ENCODE data around the gene DENND4B.
"Not testable (repeated sequence)": the region's sequence is repeated elsewhere in the genome, so short reads cannot be mapped to it uniquely, and the experiment has no call there.

Gene DENND4B

DNA sequence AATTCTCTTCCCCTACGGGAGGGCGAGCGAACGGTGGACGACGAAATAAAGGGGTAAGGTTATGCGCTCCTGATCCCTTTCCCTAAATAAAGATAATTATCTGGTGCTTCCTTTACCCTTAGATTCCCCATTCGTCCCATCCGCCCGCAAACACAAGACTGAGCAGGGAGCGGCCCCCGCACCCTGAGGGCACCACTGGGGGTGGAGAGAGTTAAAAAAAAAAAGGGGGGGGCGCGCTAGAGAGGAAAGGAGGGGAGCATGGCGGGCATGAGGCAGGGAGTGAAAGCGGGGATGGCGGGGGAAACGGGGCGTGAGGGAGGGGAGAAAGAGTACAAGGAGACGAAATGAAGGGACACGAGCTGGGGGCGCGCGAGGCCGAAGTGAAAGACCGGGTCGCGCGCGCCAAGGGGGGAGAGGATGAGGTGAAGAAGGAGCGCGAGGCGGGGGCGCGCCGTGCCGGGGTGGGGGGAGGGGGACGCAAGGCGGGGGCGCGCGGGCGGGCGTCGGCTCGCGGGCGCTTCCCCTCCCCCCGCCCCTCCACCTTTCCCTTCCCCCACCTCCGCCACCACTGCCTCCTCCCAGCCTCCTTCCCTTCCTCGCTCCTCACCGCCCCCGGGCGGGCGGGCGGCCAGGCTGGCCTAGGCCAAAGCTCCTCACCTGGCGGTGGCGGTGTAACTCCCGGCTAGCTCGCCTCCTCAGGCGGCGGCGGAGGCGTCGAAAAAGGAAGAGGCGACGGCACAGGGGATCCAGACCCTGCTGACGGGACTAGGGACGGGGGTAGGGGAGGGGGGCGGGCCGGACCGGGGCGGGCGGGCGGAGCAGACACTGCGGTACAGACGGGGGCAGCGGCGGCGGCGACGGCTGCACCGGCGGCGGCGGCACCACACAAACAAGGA, 24.2 kb downstream of the DENND4B start:
- DNase-seq: peak; percentile 75

DNA sequence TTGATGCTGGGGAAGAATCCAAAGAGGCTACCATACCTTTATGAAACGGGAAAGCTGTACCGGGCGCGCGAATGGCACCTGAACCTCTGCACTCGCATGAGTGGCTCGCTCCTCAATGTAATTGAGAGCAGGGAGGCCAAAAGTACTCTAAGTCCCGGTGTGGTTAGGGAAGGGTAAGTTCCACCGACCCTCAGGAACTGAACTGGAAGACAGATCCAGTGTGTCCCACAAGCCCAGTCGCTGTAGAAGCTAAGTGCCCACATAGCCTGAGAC, 24.8 kb downstream of the DENND4B start:
- DNase-seq: no peak

DNA sequence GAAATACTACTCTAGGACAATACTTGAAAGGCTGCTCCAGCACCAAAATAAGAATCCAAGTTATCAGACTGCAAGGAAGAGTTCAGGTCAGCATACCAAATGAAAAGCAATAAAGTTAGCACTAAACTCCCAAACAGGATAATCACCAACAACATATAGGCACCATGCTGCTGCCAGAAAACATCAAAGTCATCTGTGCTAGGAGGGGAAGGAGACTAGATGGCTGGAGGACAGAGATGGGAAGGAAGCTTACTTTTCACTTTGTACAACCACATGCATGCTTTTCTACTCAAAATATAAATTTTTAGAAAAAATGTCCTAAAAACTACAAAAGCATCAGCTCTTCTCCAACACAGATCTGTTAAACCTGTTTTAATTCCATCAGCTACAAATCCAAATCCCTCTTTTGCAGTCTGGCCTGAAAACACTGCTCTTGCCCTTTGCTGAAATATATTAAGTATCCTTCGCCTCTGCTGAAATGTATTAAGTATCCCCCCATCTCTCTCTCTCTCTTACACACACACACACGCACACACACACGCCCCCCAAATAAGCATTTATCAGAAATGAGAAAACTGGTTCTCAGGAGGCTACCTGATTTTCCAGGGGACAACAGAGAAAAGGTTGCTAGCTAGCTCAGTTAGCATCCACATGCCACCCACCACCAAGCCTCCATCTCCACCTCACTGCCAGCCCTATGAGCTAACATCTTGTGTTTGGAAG, 25.3 kb downstream of the DENND4B start:
- DNase-seq: no peak

DNA sequence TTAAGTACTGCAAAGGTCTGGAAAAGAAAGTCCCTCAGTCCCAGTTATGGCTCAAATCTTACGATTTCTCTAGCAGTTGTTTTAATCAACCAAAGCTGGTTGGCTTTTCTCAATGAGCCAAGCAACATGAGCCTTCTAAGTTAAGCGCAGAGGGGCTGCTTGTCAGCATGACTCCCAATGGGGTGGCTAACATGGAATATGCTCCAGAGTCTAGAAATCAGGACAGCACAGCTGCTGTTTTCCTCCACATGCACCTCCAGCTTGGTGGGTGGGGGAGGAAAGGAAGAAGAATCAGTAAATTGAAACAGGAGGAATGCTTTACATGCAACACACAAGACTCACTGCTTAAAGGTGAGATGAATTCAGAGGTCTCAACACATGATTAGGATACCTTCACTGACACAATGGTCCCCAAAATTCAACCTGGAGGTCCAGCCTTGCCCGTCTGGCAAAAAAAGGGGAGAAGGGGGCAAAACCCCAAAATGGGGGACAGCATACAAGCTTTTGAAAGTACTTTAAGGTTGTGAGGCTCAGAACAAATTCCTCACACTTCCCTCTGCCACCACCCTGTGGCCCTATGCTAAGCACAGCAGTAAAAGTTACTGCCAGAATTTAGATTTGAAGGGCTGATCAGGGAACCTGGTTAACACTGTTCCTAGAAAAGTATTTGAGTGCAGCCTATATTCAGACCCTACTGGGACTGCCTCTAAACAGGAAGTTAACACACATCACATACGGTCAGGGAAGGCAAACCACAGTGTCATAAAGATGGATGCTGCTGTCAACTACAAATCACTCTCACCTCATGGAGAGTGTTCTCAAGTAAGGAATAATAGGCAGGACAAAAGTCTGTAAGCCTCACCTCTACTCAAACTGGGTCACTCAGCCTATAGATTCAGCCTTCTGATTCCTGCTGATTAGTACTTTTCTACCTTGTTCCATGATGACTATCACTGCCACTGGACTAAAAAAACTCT, 26.4 kb downstream of the DENND4B start:
- peak; percentile 25 for DNase-seq

DNA sequence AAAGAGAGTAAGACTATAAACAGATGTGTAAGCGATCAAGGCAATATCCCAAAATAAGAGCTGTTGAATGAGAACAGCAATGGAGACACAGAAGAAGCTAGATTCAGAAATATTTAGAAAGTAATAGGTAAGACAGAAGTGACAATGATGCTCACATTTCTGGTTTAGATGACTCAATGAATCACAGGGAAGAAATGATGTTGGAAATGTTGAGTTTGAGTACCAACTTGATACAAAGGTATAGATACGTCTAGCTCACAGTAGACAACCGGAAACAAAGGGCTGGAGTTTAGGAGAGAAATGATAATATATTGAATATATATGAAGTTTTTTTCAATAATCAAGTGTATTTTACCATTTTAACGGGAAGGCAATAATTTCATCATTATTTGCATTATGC, 30.2 kb downstream of the DENND4B start:
- DNase-seq: no peak

DNA sequence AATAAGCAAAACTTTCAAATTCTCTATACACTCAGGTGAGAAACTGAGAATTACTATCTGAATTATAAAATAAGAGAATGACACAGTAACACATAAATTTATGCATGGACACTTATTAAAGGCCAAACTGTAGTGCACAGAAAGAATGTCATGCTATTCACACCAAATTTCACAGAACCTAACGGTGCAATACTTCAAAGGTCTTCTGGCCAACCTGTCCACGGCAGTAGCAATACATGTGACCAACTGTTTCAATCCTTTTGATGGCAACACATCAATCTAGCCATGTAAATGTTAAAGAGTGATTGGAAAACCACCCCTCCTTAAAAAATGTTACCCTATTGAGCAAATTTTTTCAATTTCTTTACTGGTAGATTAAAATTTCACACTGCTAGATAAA, 34.2 kb downstream of the DENND4B start:
- DNase-seq: no peak

DNA sequence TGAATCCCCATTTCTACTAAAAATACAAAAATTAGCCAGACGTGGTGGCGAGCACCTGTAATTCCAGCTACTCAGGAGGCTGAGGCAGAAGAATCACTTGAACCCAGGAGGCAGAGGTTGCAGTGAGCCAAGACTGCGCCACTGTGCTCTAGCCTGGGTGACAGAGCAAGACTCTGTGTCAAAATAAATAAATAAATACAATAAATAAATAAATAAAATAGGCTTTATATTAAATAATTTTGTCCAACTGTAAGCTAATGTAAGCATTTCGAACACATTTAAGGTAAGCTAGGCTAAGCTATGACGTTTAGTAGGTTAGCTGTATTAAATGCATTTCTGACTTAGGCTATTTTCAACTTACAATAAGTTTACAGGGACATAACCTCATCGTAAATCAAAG, 36.0 kb downstream of the DENND4B start:
- DNase-seq: not testable (repeated sequence)

DNA sequence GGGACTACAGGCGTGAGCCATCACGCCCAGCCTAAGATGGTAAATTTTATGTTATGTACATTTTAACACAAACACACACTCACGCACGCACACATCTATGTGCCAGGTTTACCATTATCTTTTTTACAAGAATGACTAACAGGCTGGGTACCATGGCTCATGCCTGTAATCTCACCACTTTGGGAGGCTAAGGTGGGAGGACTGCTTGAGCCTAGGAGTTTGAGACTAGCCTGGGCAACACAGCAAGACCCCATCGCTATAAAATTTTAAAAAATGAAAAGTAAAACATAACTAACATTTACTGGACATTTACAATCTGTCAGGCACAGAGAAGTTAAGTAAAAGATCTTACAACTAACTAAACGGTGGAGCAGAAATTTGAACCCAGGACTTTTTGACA, 38.4 kb downstream of the DENND4B start:
- DNase-seq: no peak

DNA sequence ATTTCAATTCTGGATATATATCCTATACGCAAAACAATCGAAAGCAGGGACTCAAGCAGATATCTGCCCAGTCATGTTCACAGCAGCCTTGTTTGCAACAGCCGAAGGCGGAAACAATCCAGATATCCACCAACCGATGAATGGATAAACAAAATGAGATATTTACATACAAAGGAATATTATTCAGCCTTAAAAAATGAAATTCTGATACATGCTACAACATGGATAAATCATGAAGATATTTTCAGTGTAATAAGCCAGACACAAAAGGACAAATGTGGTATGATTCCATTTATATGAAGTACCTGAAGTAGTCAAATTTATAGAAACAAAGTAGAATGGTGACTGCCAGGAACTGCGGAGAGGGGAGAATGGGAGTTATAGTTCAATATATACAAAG, 39.4 kb downstream of the DENND4B start:
- DNase-seq: no peak

DNA sequence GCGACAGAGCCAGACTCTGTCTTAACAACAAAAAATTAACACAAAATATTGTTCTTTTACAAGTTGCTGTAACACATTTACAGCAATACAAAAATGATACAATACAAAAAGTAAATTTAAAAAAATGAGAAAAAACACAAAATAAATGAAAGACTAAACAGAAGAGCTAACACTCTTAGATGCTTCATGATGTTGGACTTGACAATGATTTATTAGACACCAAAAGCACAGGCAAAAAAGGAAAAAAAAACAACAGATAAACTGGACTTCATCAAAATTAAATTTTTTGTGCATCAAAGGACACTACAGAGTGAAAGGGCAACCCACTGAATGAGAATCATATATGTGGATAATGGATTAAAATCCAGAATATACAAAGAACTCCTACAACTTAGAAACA, 40.1 kb downstream of the DENND4B start:
- DNase-seq: no peak

DNA sequence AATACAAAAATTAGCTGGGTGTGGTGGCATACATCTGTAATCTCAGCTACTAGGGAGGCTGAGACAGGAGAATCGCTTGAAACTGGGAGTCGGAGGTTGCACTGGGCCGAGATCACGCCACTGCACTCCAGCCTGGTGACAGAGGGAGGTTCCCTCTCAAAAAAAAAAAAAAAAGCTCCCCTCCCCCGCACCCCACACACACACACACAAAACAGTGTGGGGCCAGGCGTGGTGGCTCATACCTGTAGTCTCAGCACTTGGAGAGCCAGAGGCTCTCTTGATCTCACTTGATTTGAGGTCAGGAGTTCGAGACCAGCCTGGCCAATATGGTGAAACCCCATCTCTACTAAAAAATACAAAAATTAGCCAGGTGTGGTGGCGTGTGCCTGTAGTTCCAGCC, 40.6 kb downstream of the DENND4B start:
- not testable (repeated sequence) for DNase-seq

DNA sequence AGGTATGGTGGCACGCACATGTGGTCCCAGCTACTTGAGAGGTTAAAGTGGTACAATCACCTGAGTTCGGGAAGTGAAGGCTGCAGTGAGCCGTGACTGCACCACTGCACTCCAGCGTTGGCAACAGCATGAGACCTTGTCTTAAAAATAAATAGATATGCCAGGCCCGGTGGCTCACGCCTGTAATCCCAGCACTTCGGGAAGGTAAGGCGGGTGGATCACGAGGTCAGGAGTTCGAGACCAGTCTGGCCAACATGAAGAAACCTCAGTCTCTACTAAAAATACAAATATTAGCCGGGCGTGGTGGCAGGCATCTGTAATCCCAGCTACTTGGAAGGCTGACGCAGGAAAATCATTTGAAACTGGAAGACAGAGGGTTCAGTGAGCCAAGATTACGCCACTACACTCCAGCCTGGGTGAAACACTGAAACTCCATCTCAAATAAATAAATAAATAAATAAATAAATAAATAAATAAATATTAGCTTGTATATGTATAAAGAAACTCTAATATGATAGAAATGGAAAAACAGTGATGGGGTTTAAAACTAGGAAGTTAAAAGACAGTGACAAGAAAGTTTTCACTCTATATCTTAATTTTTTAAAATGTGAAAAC, 42.6 kb downstream of the DENND4B start:
- no peak for DNase-seq

DNA sequence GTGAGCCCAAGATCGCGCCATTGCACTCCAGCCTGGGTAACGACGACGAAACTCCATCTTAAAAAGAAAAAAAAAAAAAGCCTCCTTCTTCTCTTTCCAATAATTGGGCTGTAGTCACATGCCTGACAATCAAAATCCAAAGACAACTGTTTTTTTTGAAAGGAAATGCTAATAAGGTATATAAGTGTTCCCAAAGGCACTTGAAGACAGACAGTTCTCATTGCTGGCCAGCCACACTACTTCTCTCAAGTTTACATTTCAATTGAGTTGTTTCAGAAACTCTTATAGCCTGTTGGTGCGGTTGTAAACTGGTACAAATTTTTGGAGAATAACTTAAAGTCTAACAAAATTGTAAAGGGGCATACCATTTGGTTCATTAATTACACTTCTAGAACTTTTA, 47.0 kb downstream of the DENND4B start:
- DNase-seq: no peak

DNA sequence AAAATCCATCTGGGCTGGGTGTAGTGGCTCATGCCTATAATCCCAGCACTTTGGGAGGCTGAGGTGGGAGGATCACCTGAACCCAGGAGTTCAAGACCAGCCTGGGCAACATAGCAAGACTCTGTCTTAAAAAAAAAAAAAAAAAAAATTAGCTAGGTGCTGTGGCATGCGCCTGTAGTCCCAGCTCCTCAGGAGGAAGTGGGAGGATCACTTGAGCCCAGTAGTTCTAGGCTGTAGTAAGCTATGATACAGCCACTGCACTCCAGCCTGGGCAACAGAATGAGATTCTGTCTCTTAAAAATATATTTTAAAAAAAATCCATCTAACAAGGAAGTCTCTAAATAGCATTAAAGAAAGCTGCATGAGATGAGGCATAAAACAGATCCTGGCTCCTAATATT, 50.7 kb downstream of the DENND4B start:
- DNase-seq: not testable (repeated sequence)

DNA sequence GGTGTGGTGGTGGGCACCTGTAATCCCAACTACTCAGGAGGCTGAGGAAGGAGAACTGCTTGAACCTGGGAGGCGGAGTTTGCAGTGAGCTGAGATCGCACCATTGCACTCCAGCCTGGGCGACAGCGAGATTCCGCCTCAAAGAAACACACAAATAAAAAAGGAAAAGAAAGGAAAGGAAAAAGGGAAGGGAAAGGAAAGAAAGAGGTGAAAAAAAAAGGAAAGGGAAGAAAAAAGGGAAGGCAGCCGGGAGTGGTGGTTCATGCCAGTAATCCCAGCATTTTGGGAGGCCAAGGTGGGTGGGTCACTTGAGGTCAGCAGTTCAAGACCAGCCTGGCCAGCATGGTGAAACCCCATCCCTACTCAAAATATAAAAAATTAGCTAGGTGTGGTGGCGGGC, 55.5 kb downstream of the DENND4B start:
- DNase-seq: not testable (repeated sequence)

DNA sequence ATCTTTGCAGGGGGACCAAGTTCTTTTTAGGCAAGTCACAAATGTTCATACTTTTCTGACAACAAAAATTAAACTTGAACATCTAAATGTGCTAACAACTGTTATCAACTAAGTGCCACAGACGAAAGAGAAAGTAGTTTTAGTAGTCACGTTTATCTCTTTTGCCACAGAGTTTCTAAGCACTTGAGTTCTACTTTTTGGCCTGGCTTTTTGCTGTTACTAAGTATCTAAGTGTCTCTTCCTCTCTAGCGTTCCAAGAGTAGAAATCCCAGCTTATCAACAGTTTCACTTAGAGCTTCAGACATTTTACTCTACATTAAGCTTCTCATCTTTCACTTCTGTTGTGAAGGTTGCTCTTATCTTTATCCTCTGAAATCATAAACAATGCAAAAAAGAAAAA, 58.0 kb downstream of the DENND4B start:
- no peak for DNase-seq

DNA sequence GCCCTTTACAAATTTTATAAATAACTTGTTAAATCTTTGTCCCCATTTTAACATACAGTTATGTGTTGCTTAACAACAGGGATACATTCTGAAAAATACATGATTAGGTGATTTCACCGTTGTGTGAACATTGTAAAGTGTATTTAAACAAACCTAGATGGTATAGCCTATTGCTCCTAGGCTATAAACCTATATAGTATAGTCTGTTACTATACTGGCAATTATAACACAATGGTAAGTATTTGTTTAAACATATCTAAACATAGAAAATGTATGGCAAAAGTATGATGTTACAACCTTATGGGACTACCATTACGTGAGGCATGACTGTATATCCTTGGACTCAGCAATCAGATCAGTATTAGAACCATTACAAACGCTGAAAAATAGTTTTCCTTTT, 60.4 kb downstream of the DENND4B start:
- DNase-seq: no peak

DNA sequence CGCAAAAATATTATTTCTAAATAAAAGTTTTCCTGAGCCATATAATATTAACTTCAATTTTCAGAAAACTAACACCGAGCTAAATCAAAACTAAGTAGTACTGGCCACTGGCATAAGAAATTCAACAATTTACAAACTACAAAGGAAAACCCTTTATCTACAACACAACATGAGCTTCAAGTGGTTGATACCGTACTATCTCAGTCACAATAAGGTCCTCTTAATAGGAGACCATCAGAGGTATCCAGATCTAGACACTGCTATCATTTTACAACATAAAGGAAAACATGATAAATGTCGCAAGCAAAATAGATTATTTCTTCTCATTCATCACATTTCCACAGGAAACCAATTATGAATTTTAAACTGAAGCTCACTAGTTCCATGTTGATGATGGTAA, 63.3 kb downstream of the DENND4B start:
- DNase-seq: no peak

DNA sequence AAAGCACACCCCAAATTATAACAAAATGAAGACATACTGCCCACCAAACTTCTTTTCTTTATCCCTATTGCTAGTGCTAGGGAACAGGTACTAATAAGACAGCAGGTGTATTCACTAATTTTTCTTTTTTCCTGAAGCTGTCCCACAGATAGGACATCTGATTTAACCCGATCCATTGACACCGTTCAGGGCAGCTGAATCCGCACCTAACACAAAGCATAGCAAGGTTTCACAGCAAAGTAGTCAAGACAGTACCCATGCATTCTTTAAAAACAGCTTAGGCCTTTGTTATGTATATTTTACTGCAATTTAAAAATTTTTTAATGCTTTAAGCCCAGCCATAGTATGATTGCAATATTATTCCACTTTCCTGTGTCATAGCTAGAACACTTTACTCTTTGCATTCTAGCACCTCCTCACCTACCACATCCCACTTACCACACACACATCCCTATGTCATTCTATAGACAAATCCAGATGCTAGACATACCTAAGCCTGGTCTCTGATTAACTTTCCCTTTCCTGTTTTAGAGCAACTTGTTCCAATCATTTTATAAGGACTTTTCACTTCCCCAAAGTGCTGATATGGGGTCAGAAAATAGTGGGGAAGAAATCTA, 64.1 kb downstream of the DENND4B start:
- DNase-seq: no peak

DNA sequence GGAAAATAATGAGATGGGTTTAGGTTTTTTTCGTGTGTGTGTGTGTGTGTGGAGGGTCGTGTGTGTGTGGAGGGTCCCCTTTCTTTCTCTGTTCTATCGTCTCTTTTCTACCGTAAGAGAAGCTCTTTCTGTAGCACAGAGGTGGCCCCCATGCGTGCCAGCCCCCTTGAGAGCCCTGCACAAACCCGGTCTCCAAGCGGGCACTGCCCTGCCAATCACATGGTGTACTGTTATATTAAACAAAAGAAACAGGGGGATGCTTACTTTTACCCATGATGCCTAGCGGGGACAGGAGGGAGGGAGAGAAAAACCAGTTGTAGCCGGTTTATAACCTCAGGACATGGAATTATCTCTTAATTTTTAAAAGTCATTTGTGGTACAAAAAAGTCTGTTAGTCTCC, 64.8 kb downstream of the DENND4B start:
- no peak for DNase-seq

DNA sequence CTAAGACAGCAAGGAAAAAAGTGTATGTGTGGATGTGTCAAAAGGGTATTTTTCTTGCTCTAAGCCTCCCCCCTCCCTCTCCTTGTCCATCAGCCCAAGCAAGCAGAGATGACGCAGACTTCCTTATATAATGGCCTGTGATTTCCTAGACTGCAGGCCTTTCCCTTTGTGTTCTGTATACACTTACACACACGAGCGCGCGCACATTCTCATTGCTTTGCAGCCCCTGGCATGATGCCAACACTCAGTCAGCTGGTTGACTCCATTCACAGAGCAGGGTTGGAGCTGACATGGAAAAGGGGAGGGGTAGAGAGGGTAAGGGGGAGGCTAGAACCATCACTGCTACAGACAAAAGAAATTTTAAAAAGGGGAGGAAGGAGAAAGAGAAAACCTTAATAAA, 65.6 kb downstream of the DENND4B start:
- DNase-seq: peak; percentile 59

DNA sequence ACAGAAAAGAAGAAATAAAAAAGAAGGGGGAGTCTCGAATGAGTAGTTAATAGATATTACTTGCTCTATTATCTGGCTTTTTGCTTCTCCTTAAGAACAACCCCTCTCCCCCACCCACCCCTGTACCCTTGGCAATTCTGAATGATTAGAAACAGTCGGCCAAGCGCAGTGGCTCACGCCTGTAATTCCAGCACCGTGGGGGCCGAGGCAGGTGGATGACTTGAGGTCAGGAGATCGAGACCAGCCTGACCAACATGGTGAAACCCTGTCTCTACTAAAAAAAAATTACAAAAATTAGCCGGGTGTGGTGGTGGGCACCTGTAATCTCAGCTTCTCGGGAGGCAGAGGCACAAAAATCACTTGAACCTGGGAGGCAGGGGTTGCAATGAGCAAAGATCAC, 66.5 kb downstream of the DENND4B start:
- no peak for DNase-seq

Measured in CD4-positive, alpha-beta T cell treated with Interleukin-6 for 4 hours (primary cell).